Measurements from ENCODE around the gene HSPA4L. TPM values are rescaled to one million over a fixed set of nuclear protein-coding genes. Genes with fewer than 3 reads are reported as not detected.

HSPA4L gene
- total RNA-seq, 1 experiment from 2014 or later = 8.7 TPM

DNA sequence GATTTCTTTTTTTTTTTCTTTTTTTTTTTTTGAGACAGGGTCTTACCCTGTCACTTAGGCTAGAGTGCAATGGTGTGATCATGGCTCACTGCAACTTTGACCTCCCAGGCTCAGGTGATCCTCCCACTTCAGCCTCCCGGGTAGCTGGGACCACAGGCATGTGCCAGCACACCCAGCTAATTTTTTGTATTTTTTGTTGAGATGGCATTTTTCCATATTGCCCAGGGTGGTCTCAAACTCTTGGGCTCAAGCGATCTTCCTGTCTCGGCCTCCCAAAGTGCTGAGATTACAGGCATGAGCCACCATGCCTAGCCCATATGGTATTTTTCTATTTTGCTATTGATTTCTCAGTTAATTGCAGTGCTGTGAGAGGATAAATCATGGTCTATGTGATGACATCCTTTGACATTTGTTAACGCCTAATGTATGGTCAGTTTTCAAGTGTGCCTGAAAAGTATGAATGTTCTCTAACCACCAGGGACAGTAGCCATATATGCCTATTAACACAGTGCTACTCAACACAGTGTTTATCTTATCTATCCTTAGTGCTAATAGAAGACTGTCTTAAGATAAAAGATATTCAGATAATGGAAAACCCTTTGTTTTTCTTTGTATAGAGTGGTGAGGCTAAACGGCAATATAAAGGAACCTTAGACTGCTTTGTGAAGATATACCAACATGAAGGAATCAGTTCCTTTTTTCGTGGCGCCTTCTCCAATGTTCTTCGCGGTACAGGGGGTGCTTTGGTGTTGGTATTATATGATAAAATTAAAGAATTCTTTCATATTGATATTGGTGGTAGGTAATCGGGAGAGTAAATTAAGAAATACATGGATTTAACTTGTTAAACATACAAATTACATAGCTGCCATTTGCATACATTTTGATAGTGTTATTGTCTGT lies 9.1 kb upstream of the HSPA4L start:
- intact Hi-C loops (cut with micrococcal nuclease) = no loop called here
- DNase-seq = no peak
- no peaks in the 10 kb centered on the region for H3K9me3 ChIP-seq (ENCODE audit: low read length)
- no peaks in the 10 kb centered on the region for H3K79me2 ChIP-seq (ENCODE audit: low read length)
- no peak overlapping the region for H2AFZ ChIP-seq (ENCODE audit: low read length)
- CTCF ChIA-PET = no interaction called here
- no peak overlapping the region for H3K27ac ChIP-seq (ENCODE audit: low read length)
- BruUV-seq (replicated peaks) = no TSS peak
- H3K9ac ChIP-seq (ENCODE audit: low read length) = no peak overlapping the region
- no peaks in the 10 kb centered on the region for H3K9me2 ChIP-seq (replicated peaks; ENCODE audit: low read length)
- ATAC-seq = no peak
- TF ChIP-seq, protein P1, sequence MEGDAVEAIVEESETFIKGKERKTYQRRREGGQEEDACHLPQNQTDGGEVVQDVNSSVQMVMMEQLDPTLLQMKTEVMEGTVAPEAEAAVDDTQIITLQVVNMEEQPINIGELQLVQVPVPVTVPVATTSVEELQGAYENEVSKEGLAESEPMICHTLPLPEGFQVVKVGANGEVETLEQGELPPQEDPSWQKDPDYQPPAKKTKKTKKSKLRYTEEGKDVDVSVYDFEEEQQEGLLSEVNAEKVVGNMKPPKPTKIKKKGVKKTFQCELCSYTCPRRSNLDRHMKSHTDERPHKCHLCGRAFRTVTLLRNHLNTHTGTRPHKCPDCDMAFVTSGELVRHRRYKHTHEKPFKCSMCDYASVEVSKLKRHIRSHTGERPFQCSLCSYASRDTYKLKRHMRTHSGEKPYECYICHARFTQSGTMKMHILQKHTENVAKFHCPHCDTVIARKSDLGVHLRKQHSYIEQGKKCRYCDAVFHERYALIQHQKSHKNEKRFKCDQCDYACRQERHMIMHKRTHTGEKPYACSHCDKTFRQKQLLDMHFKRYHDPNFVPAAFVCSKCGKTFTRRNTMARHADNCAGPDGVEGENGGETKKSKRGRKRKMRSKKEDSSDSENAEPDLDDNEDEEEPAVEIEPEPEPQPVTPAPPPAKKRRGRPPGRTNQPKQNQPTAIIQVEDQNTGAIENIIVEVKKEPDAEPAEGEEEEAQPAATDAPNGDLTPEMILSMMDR (conservative IDR thresholded peaks at IDR 0.05; ENCODE audit: low read depth, low read length) = no peak
- TF ChIP-seq EZH2phosphoT487 (IDR thresholded peaks at IDR 0.05; ENCODE audit: borderline replicate concordance, low read length) (no peak), EZH2 (IDR thresholded peaks at IDR 0.05; ENCODE audit: low read length, unreplicated experiment) (no peak)
- POLR2A ChIA-PET (ENCODE audit: unreplicated experiment) = no interaction called here
- no peaks in the 10 kb centered on the region for H3F3A ChIP-seq (ENCODE audit: low read length, unreplicated experiment)
- H3K4me3 ChIP-seq (ENCODE audit: low read length) = no peak overlapping the region
- no peaks in the 10 kb centered on the region for H3K4me1 ChIP-seq (ENCODE audit: insufficient read depth, low read length)
- no peaks in the 10 kb centered on the region for H3K36me3 ChIP-seq (ENCODE audit: low read depth, low read length)
- no peaks in the 10 kb centered on the region for H4K20me1 ChIP-seq (ENCODE audit: low read length)
- H3K27me3 ChIP-seq (ENCODE audit: low read length) = no peaks in the 10 kb centered on the region
- no peak overlapping the region for H3K4me2 ChIP-seq (ENCODE audit: low read length)

DNA sequence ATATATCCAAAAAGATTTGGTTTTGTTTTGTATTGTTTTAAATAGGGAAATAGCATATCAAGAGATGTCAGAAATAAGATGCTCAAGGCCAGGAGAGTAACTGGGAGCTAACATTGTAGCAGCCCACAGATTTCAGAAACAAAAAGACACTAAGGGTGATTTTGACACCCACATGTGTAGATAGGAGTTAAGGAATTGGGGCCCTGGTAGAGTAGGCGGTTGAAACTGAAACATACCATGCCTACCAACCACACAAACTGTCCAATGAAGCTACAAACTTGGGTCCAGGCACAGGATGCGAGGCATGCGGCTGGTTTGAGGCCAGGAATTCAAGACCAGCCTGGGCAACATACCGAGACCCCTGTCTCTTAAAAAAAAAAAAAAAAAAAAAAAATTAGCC lies 6.3 kb upstream of the HSPA4L start:
- Histone ChIP-seq H4K20me1 (ENCODE audit: low read length) (no peaks in the 10 kb centered on the region), H3K4me2 (ENCODE audit: low read length) (no peak overlapping the region), H3K27ac (ENCODE audit: low read length) (no peak overlapping the region), H3K79me2 (ENCODE audit: low read length) (no peaks in the 10 kb centered on the region), H2AFZ (ENCODE audit: low read length) (no peak overlapping the region), H3K4me3 (ENCODE audit: low read length) (no peak overlapping the region), H3F3A (ENCODE audit: low read length, unreplicated experiment) (no peaks in the 10 kb centered on the region), H3K9ac (ENCODE audit: low read length) (no peak overlapping the region), H3K9me3 (ENCODE audit: low read length) (no peaks in the 10 kb centered on the region), H3K27me3 (ENCODE audit: low read length) (no peaks in the 10 kb centered on the region), H3K36me3 (ENCODE audit: low read depth, low read length) (no peaks in the 10 kb centered on the region), H3K9me2 (replicated peaks; ENCODE audit: low read length) (no peaks in the 10 kb centered on the region), H3K4me1 (ENCODE audit: insufficient read depth, low read length) (no peaks in the 10 kb centered on the region)
- no TSS peak for BruUV-seq (replicated peaks)
- ATAC-seq (no peak), DNase-seq (no peak)
- intact Hi-C loops (cut with micrococcal nuclease) = no loop called here
- TF ChIP-seq EZH2 (IDR thresholded peaks at IDR 0.05; ENCODE audit: low read length, unreplicated experiment) (no peak), EZH2phosphoT487 (IDR thresholded peaks at IDR 0.05; ENCODE audit: borderline replicate concordance, low read length) (no peak)
- TF ChIP-seq, protein P1 (conservative IDR thresholded peaks at IDR 0.05; ENCODE audit: low read depth, low read length) = no peak
- CTCF ChIA-PET = no interaction called here
- POLR2A ChIA-PET (ENCODE audit: unreplicated experiment) = no interaction called here

DNA sequence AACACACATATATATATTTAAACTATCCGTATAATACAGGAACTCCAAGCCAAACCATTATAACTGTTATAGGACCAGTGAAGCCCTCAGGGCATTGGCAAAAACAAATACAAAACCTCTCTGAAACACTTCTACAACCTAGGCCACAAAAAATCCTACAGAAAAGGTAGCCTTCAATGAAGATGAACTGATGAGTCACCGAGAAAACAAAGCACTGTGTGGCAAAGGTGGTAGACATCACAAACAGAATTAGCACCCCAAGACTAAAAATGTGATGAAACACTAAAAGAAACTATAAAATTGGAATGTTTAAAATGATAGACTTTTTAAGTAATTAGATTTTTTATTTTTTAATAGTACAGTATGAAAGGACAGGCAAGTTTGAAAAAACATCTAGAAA lies 5.5 kb upstream of the HSPA4L start:
- DNase-seq (peak; percentile 33), ATAC-seq (no peak)
- ChIA-PET POLR2A (ENCODE audit: unreplicated experiment) (no interaction called here), CTCF (no interaction called here)
- Histone ChIP-seq H3K9me3 (ENCODE audit: low read length) (no peaks in the 10 kb centered on the region), H3K4me1 (ENCODE audit: insufficient read depth, low read length) (no peaks in the 10 kb centered on the region), H3K9me2 (replicated peaks; ENCODE audit: low read length) (no peaks in the 10 kb centered on the region), H4K20me1 (ENCODE audit: low read length) (no peaks in the 10 kb centered on the region), H3K27me3 (ENCODE audit: low read length) (no peaks in the 10 kb centered on the region), H3K4me2 (ENCODE audit: low read length) (no peak overlapping the region), H3K9ac (ENCODE audit: low read length) (no peak overlapping the region), H3K36me3 (ENCODE audit: low read depth, low read length) (no peaks in the 10 kb centered on the region), H3K27ac (ENCODE audit: low read length) (no peak overlapping the region), H3F3A (ENCODE audit: low read length, unreplicated experiment) (no peaks in the 10 kb centered on the region), H2AFZ (ENCODE audit: low read length) (no peak overlapping the region), H3K4me3 (ENCODE audit: low read length) (no peak overlapping the region), H3K79me2 (ENCODE audit: low read length) (no peaks in the 10 kb centered on the region)
- intact Hi-C loops (cut with micrococcal nuclease) = no loop called here
- no TSS peak for BruUV-seq (replicated peaks)
- TF ChIP-seq, protein P1 (conservative IDR thresholded peaks at IDR 0.05; ENCODE audit: low read depth, low read length) = no peak
- TF ChIP-seq EZH2phosphoT487 (IDR thresholded peaks at IDR 0.05; ENCODE audit: borderline replicate concordance, low read length) (no peak), EZH2 (IDR thresholded peaks at IDR 0.05; ENCODE audit: low read length, unreplicated experiment) (no peak)

Data from PC-3 (cell line).